DMS79 (cell line): ENCODE data around the gene MAT1A.
"Not testable (repeated sequence)": the region's sequence is repeated elsewhere in the genome, so short reads cannot be mapped to it uniquely, and the experiment has no call there.

Experiments
- DNase-seq: peaks from one replicate; lab custom pipeline; 2025; lab: John Stamatoyannopoulos, UW

Gene MAT1A

DNA sequence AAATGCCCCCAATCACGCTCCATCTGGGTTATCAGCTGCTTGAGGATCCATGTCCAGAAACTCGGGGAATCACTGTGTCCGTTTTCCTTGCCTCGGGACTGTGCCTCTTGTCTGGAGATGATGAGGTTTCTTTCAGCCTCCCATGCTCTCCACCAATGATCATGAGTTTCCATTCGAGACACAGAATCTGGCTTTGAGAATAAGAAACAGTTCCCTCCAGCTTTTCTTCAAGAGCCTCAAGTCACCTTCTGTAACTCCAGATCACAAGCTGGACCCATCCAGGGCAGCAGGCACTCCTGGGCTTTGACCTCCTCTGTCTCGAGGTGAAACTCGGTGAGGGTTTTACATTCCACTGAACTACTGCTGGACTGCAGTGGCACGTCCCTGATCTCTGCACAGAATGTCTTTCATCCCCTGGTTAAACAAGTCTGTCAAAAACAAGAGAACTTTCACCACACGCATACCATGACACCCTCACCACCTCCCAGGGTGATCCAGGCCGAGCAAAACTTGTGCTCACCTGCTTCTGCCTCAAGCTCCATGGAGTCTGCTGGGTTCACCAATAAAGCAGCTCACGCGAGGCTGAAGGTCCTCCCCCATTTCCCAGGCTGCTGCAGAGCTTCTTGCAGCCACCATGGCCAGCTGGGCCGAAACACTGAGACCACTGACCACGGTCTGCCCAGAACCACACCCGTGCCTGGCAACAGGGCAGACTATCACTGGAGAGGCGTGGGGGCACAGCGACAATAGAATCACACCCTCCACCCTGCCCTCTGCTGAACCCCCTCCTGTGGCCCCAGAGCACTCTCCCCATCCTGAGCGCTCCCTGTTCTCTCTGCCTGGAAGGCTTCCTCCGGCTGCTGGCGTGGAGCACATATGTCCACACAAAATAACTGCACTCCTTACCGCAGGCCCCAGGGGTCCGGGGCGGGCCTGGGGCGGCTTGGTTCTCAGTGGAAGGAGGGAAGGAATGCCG lies 25.1 kb downstream of the MAT1A start:
- DNase-seq: no peak

DNA sequence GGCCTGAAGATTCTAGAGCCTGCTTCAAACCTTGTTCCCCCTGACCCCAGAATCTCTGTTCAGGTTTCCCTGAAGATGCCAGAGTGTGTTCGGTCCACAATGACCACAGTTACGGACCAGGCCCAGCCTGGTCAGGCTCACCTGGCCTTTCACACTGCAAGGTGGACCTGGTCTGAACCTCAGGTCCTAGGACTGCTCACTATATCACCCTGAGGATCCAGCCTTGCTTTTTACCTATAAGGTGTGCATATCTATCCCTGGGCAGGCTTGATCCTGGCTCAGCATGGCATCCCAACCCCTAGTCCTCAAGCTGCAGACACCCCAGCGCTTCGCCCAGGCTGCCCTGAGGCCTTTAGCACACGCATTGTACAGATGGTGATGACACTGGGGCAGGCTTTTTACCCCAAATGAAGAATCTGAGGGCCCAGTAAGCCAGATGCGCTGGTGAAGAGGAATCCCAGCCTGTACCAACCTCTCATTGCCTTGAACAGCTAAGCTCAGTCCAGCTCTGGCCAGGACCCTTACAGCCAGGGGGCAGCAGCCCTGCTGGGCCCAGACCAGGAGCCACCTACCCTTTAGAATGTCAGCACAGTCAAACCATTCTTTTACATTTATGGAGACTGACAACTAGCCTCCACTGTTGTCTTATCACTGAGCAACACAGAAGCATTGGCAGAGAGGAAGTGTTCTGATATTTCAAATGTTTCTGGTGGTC lies 28.0 kb downstream of the MAT1A start:
- DNase-seq: no peak

DNA sequence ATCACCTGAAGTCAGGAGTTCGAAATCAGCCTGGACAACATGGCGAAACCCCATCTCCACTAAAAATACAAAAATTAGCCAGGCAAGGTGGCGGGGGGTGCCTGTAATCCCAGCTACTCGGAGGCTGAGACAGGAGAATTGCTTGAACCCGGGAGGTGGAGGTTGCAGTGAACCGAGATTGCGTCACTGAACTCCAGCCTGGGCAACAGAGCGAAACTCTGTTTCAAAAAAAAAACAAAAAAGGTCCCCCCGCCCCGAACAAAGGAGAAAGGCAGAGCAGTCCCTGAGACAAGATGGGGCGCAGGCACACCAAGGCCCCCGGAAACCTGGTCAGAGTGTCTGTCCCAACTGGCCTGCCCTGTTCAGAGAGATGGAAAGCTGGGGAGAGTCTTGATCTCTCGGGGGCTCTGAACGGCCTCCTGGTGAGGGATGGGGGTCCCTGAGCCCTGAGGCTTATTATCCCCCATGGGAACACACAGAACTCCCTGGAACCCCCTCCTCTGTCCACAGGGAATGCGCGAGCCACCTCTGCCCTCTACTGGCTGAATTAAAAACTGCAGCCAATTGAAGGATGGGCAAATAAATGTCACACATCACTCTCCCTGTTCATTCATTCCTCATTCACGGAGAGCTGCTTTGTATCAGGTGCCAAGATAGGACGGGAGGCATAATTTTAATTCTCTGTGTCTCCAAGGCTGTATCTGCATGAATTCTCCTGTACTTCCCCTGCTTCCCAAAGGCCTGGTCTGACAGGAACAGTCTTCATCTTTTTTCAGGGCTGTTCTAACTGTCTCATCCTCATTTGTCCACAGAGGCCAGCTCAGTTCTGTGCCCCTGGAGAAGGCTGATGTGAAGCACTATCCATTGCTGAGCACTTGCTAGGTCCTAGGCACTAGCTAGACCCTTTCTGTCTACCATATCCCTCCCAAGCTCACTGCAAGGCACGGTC lies 28.9 kb downstream of the MAT1A start:
- no peak for DNase-seq

DNA sequence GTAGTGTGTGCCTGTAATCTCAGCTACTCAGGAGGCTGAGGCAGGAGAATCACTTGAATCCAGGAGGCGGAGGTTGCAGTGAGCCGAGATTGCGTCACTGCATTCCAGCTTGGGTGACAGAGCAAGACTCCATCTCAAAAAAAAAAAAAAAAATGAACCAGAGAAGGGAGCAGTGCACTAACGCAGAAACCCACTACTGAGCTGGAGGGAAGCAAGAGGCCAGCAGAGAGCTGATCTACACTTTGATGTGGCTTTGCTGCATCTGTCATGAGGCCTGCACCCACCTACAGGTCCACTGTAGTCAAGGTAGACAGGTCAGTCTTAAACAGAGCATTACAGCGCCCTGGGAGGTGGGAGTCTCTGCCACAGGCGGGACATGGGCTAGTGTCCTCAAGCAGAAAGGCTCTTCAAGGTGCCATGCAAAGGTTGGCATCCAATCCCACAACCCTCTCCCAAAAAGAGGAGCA lies 30.0 kb downstream of the MAT1A start:
- DNase-seq: no peak

DNA sequence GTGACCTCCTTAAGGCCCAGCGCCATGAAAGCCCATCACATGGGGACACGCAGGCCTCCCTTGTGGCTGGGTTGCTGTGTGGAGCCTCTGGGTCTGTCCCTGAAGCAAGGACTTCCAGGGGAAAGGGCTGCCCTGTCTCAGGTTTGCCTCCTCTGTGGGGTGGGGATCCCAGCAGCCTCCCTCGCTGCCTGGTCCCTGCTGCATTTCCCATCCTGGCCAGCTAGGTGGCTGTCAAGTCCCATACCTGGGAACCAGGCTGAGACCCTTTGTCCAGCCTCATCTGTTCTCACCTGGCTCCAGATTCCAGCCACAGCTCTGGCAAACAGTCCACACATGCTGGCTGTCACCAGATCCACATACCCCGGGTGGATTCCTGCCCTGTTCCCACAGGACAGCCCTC lies 32.7 kb downstream of the MAT1A start:
- DNase-seq: not testable (repeated sequence)

DNA sequence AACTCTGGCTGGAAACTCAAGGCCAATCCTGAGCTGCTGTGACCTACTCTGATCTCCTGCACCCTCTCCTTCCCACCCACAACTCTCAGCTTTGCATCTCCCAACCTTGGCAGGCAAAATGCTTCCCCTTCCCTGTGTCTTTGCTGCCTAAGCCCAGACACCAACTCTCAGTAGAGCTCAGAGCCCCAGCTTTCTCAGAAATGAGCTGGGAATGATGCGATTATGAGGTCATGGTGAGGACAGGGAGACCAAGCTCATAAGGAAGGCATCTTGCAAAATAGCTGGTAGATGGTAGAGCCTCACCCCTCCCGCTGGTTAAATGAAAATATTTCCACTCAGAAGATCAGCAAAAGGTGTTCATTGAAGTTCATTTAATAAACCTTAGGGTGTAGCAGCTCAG lies 34.7 kb downstream of the MAT1A start:
- not testable (repeated sequence) for DNase-seq

DNA sequence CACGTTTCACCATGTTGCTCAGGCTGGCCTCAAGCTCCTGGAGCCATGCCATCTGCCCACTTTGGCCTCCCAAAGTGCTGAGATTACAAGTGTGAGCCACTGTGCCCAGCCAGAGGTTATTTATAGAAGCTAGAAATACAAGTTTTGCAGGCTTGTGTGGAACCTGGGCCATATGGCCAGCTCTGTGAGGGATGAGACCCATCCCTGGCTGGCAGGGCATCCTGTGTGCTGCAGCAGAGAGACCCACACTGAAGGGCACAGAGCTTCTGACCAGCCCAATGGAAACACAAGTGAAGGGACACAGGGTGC lies 35.5 kb downstream of the MAT1A start:
- DNase-seq: peak; percentile 34

DNA sequence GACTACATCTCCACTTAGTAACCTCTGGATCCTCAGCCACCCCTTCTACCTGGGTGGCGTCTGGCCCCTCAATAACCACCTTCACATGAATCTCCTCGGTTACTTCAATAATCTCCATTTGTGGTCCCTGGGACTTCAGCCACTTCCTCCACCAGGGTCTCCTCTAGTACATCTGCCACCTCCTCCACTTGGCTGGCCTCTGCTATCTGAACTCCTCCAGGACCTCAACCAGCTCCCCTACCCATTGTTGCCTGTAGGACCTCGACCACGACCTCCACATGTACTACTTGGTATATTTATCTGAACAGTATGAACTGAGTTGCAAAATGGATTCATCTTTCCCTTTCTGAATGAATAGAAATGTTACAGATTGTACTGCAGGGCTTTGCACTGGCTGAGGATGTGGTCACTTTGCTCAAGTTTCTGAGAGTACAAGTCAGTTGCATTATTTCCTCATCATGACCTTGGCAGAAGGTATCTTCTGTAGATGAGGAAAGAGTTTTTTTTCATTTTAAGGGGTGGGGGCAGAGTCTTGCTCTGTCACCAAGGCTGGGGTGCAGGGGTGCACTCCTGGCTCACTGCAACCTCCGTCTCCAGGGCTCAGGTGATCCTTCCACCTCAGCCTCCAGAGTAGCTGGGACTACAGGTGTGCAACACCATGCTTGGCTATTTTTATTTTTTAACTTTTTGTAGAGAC lies 36.0 kb downstream of the MAT1A start:
- no peak for DNase-seq

DNA sequence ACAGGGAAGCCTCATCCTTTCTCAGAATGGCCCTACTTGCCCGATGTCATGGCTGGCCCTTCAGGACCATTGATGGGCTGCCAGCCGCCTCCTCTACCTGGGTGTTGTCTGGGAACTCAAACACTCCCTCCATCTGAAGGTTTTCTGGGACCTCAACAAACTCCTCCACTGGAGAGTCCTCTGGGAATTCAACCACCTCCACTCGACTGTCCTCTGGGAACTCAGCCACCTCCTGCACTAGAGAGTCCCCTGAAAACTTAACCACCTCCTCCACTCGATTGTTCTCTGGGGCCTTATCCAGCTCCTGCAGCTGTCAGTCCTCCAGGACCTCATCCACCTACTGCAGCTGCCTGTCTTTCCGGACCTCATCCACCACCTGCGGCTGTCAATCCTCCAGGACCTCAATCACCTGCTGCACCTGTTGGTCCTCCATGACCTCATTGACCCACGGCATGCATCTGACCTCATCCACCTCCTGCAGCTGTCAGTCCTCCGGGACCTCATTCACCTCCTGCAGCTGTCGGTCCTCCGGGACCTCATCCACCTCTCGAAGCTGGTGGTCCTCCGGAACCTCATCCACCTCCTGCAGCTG lies 37.1 kb downstream of the MAT1A start:
- no peak for DNase-seq

DNA sequence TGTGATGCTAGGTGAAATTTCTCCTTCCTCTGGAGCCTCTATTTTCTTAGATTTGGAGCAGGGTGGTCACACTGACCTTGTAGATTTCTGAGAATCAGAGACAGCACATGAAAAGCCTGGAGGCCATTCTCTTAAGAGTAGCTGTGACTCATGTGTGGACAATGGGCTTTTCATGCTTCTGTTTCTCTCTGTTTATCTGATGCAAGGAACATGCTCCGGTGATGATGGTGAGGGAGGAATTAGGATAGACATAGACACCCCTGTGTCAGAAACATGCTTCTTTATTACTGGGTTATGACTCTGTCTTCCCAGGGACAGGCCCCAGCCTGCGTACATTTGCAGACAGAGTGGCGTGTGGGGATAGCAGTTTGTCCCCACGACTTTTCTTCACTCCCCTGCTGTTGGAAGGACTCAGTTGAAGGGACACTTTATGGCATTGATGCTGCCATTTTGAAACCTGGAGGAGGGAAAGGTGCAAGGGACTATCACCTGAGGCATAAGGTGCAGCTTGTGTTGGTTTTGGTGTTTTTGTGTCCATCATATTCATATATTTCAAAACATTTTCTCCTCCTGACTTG lies 37.7 kb downstream of the MAT1A start:
- DNase-seq: not testable (repeated sequence)

DNA sequence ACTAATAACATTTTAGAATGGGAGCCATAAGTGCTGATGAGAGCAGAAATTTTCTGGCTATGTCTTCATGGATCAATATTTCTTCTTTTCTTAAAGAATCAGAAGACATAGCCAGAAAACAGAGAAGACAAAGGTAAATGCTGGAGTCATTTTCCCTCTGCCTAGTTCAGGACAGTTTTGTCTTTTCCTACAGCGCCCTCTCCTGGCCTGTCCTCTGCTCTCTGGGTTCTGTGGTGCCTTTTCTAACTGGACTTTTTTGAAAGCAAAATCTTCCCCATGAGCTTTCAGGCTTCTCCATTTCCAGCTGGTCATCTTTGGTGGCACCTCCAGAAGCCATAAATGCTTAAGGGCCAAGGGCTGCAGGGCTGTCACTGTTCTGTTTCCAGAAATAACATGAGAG lies 39.1 kb downstream of the MAT1A start:
- DNase-seq: not testable (repeated sequence)

DNA sequence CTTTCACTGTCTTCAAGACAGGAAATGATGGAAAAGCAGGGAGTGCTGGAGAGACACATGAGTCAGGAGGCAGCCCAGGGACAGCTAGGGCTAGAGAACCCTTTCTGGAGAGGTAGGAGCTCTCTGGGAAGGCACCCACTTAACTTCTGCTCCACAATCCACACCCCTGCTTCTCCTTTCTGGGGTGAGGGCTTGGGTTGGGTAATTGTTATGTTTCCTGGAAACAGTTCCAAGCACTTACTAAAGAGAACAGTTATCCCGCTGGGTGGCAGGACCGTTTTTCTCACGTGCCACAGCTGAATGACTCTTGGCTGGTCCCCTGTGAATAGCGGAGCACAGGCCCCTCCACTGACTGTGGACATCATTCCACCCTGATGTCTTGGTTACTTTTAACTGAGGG lies 39.6 kb downstream of the MAT1A start:
- not testable (repeated sequence) for DNase-seq

DNA sequence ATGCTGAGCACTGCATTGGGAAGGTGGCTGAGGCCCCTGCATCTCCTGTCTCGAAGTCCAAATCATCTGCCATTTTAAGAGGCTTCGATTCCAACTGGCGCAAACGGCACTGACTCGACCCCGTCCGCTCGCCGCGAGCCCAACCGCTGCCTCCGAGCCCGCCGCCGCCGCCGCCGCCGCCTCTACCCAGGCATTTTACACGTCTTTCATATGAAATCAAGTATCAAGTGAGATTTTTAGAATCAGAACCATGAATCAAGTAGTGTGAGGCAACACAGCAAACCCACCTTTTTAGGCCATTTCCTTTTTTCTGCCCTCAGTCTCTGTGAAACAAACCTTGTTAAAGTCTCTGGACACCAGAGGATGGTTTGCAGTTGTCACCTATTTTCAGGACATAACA lies 41.8 kb downstream of the MAT1A start:
- DNase-seq: not testable (repeated sequence)

DNA sequence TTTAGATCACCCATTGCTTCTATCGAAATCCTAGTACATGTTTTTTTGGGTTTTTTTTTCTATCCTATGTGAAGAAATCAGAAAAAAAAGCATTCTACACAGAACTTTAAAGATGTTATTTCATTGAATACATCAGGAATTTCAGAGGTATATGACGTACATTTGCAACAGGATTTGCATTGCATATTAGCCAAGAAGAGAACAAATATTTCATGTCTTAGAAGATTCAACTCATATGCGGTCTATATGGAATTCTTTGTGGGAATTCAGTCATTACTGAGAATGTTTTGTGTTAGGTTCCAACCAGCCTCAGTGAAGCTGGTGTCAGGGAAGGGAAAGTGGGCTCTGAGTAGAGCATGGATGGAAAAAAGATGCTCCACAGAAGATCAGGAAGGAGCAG lies 45.1 kb downstream of the MAT1A start:
- not testable (repeated sequence) for DNase-seq

DNA sequence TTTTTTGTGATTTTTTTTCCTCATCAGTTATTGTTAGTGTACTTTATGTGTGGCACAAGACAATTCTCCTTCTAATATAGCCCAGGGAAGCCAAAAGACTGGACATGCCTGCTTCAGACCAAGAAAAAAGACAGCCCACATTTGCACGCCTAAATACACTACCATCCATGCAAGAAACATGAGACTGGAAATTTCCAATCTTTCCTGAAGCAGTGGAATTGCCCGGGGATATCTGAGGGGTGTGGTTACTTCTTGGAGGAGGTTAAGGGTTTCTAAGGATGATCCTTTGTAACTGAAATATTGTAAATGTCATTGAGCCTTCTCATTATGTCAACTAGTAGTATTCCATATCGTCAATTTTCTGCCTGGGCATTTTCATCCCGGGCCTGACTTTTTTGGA lies 47.1 kb downstream of the MAT1A start:
- DNase-seq: not testable (repeated sequence)

DNA sequence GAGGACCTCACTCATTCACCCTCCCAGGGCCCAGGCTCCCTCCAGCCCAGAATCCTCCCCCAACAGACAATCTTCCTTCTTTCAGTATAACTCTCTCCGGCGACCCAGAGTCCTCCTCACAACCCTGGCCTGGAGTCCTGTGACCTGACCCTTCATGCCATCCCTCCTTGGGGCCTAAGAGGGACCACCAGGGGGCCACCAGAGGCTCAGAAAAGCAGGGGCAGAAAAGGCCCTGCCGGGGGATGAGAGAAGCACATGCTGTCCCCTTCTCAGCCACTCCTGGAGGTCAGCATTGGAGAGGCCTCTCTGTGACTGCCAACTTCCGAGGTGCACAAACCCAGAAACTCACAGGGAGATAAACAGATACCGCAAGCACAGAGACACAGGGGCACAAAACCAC lies 53.0 kb downstream of the MAT1A start:
- not testable (repeated sequence) for DNase-seq

DNA sequence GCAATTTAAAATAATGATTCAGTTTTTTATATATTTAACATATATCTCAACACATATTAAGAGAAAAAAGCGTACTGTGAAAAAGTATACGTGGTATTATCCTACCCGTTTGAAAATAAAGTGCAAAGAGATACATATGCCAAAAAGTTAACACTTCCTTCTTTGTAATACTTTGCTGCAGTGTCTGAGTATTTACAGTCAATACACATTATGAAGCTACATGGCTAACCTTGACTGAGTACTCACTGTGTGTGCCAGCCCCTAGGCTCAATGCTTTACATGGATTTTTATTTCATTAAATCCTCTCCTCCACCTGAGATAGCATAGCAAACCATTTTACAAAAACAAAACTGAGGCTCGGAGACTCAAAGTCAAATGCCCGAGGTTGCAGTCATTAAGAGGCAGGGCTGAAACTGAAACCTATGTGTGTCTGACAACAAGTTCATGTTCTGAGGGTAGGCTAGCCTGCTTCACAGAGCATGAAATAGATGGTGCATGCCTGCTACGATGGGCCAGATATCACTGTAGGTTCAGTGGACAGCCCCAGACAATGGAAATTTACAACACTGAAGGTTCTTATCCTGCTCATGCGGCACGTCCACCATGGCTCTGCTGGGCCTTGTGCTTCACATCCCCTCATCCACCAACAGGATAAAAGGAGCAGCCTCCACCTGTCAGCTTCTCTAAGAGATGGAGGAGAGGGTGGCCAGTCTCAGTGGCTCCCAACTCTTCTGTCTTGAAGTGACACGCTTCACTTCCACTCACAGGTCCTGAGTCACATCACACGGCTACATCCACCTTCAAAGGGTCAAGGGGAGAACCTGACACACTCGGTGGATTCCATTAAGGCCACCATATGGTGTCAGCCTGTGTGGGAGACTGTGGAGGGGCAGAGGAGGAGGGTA lies 54.9 kb downstream of the MAT1A start:
- DNase-seq: not testable (repeated sequence)

DNA sequence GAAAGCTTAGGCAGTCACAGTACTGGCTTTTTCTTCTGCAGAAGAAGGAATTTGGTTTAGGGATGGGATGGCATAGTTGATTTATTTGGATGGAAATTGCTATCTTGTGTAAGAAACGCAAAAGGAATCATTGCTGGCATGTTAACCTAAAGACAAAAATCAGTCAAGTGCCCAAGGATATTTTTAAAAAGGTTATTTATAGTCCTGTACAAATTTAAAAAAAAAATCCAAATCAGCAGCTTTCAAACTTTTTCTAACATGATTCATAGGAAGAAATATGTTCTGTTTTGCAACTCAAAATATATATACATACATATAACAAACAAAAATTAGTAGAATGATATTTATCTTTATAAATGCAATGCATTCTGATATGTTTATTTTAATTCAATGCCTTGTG lies 55.6 kb downstream of the MAT1A start:
- DNase-seq: not testable (repeated sequence)

DNA sequence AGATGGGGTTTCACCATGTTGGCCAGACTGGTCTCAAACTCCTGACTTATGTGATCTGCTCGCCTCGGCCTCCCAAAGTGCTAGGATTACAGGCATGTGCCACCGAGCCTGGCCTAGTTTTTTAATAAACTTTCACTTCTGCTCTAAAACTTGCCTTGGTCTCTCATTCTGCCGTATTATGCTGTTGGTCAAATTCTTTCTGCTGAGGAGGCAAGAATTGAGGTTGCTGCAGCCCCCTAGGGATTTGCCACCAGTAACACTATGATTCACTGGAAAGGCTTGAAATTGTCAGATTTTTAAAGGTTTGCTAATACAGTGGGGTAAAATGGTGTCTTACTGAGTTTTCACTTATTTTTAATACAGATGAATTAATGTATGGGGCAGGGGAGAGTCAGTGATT lies 62.7 kb downstream of the MAT1A start:
- DNase-seq: not testable (repeated sequence)

DNA sequence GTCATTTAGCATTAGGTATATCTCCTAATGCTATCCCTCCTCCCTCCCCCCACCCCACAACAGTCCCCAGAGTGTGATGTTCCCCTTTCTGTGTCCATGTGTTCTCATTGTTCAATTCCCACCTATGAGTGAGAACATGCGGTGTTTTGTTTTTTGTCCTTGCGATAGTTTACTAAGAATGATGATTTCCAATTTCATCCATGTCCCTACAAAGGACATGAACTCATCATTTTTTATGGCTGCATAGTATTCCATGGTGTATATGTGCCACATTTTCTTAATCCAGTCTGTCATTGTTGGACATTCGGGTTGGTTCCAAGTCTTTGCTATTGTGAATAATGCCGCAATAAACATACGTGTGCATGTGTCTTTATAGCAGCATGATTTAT lies 66.4 kb downstream of the MAT1A start:
- DNase-seq: not testable (repeated sequence)
